Esophagus mucosa (tissue), 1 donor: ENCODE data around the gene EOMES. TPM values are rescaled to one million over a fixed set of nuclear protein-coding genes. Genes with fewer than 3 reads are reported as not detected.
"Not testable (repeated sequence)": the region's sequence is repeated elsewhere in the genome, so short reads cannot be mapped to it uniquely, and the experiment has no call there.

Experiments
- ATAC-seq: fragments of 200-7000 bp; cut with Tn5 transposase; one replicate; pipeline ENCODE4 v1.9.1; 2020
- total RNA-seq: library from RNA; stranded (reverse); gene quantifications from one replicate; pipeline ENCODE4 v1.2.4, GENCODE V29; 2023
- donor health status: DM: yes; HTN: yes; CAD: no.

Gene EOMES
- total RNA-seq = 0.12 TPM

DNA sequence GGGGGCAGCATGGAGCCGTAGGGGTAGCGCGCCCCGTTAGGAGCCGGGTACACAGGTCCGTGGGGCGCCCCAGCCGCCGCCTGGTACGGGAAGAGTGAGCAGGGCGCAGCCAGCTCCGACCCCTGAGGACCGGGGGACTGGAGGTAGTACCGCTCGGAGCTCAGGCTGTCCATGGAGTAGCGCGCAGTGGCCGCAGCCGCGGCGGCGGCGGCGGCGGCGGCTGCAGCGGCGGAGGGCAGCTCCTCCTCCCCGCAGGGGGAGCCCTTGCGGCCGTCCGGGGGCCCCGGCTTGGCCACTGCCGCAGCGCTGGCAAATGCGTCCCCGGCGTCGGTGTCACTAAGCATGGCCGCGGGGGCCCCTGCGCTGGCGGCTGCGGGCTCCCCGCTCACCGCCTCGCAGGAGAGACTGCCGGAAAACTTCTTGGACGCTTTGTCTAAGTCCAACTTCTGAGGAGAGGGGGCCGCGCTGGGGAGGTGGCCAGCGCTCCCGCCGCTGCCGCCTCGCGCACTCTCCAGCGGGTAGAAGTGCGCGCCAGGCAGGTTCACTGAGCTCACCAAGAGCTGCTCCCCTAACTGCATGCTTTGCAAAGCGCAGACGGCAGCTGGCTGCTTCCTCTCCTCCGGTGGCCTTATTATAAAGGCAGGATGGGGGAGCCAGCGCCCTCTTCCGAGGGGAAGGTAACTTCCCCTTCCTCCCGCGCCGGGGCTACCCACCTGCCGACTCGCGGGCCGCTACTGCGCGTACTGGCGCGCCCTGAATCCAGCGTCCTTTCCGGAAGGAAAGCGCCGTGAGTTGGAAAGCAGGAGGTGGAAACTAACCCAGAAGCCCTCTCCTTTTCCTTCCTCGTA, at the start of gene EOMES:
Gene EOMES (minus strand): TSS at position 607 of the 848 bp plus-strand sequence. CDS start 29 bp downstream, at position 578.
- peak; percentile 48 for ATAC-seq

DNA sequence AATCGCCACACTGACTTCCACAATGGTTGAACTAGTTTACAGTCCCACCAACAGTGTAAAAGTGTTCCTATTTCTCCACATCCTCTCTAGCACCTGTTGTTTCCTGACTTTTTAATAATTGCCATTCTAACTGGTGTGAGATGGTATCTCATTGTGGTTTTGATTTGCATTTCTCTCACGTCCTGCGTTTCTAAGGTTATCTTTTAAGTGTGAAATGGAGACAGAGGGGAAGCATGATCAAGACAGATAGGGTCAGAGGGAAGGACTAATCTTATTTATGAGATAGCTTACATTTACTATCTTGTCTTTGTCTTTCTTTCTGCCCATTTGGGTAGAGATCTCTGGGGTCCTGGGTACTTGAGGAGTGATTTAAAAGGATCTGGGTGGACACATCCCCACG, 48.3 kb upstream of the EOMES start:
- not testable (repeated sequence) for ATAC-seq

DNA sequence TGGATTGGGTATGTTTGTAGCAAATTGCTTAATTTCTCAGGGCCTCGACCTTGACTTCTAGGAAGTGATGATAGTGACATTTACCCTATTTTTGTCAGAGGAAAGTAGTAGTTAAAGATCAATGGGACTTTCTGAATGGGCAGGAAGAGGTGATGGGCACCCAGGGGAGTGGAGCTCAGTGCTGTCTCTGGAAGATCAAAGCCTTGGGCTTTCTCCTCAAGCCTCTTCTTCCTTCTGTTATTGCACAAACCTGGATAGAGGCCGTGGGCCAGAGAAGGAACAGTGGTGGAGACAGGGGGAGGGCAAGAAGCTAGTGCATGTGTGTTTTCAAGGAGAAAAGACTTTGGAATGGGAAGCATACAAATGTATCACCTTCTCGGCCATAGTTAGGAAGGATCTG, 44.9 kb upstream of the EOMES start:
- ATAC-seq = no peak

DNA sequence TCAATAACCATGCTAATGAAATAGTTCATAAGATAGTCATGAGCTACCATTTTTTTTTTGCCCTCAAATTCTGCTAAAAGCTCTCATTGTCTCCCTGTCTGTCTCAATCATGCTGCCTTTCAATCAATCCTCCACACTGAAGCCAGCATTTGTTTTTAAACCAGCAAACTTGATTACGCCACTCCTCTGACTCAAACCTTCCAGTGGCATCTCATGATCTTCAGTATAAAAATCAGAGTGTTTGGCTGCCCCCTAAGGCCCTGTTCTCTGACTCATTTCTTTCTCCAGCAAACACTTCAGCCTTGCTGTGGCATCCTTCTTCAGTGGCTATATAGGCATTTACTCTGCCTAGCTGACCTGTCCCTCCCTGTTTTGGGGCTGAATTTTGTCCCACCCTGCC, 36.0 kb upstream of the EOMES start:
- ATAC-seq = peak; percentile 75

DNA sequence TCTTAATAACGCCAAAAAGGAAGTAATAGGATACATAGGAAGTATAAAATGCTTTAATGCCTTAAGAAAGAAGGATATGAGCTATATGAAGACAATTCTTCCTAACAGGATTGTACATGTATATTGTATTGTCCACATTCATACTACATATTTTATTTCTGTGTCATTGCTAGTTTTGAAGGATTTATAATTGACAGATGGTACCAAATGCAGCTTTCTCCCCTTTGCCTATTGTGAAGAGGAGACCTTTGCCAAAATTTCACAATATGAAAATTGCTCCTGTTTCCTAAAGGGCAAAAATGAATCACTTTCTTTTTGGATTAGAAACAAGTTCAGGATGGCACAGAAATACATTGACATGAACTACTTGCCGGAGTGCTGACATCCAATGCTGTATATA, 34.8 kb upstream of the EOMES start:
- ATAC-seq = peak; percentile 71

DNA sequence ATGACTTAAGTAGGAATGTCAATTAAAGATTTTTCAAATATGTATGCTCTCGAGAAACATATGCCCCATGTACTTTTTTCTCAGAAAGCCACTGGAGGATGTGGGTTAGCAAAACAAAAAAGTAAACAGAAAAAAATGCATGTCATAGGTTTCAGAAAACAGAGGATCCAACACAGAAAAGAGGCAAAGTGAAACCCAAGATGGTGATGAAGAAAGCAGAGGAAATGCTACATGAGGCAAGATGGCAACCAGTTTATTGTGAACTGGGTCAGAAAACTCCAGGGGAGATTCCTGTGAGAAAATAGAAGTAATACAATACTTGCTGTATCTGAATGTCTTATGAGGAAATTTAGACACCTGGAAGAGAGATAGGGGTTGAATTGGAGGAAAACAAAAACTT, 30.8 kb upstream of the EOMES start:
- ATAC-seq = no peak

DNA sequence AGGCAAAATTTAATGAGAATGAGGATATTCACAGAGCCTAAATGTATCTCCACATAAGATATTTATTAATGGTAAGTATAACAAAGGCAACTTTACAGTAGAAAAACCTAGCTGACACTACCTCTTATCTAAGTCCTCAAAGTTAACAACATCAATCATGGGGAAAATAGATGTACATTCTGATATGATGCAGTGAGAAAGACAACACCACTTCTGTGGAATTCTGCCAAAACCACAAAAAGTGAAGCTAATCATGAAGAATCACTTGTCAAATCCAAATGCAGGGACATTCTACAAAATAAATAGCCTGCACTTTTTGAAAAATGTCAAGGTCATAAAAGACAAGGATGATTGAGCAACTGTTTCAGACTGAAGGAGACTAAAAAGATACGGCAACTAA, 27.5 kb upstream of the EOMES start:
- ATAC-seq = no peak

DNA sequence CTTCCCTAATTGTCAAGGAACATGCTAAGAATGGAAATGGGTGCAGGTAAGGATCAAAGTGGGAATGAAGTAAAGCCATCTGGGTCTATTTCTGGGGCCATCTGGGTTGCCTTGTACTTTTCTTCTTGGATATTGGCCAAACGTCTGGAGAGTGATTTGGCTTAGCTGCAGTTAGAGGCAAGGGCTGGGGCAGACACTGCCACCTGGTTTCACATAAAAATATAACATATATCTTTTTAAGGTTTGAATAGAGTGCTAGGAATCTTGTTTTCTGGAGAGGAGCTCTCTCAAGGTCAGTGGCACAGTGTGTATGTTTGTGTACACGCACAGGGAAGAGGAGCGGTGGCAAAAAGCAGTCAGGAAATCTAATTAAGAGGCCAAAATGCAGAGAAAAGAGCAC, 24.7 kb upstream of the EOMES start:
- ATAC-seq = no peak

DNA sequence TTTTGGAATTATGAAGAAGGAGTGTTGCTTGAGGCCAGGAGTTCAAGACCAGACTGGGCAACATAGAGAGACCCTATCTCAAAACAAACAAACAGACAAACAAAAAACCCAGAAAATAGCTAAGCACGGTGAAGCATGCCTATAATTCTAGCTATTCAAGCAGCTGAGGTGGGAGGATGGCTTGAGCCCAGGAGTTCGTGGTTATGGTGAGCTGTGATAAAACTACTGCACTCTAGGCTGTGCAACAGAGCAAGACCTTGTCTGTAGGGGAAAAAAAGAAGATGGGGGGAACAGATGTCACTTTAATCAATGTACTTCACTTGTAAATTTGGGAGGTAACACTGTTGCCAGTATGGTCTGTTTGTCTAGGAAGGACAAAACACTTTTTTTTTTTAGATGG, 18.7 kb upstream of the EOMES start:
- no peak for ATAC-seq

DNA sequence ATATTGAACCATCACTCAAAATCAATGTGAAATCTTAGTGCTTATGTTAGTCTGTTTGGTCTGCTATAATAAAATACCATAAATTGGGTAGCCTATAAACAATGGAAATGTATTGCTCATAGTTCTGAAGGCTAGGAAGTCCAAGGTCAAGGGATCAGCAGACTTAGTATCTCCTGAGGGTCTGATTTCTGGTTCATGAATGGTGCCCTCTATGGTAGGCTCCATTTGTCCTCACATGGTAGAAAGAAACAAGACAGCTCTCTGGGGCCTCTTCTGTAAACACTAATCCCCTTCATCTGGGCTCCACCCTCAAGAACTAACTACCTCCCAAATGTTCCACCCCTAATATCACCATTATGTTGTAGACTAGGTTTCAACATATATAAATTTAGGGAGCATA, 15.0 kb upstream of the EOMES start:
- ATAC-seq = no peak

DNA sequence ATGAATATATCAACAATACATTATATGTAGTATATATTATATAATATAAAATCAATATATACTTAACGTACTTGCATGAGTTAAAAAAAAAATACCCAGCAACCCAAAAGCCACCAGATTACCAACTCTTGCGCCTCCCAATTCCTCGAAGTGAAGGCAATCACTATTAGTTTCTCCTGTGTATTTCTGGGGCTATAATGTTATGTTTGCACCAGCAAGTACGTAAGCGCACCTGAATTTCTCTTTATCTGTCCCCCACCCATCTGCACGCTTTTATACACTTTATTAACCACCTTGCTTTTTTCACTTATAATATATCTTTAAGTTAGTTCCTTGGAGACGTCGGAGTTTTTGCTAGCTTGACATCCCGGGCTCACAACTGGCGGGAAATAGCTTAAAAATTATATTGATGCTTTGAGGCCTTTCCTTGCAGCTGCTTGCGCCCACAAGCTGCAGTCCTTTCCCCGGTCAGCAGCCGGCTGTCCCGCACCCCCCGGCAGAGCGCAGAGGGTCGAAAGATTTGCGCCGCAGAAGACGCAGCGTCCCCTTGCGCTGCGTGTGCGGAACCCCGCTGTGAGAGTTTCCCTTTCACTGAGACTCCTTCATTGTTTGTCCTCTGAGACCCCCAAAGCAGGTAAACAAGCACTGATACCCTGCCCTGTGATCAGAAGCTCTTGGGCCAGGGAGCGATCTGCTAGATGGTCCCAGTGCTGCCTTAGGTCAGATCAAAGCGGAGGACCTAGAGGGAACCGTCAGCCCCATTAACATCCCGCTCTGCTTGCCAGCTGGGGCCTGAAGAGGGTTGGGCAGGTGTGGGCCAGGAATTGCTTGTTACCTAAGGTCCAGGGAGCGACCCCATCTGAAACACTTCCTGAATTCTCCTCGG, 8.9 kb upstream of the EOMES start:
- no peak for ATAC-seq

DNA sequence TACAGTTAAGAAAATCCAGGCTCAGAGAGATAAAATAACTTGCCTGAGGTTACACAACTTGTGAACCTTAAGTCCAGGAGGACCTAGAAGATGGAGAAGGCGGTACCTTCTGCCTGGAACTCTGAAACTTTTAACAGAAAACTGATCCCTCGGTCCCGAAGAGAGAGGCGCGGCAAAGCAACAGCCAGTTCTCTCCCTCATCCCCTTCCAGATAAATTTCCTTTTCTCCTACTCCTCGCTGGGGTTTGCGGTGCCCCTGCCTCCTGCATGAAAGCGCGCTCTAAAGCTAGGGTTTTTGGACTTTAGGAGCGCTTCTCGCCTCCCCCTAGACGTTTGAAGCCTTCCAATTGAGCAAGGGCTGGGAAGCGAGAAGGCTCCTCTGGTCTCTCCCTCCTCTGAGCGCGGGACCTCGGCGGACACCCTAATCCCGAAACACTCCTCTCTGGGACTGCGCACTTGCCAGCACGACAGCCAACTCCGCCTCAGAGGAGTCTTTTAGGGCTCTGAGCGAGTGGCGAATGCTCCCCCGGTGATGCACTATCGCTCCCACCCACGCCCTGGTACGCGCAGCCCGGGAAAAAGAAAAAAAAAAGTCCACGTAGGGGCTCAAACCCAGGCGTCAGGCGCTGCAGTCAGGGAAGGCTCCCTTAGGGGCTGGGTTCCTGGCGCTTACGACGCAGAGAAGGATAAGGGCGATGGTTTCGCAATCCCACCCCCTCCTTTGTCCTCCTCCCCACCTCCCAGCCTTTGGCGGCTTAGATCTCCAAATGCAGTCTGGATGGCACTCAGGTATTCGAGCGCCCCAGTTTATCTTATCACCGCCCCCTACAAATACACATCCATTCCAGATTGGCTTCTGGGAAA, 7.9 kb upstream of the EOMES start:
- ATAC-seq = peak; percentile 22

DNA sequence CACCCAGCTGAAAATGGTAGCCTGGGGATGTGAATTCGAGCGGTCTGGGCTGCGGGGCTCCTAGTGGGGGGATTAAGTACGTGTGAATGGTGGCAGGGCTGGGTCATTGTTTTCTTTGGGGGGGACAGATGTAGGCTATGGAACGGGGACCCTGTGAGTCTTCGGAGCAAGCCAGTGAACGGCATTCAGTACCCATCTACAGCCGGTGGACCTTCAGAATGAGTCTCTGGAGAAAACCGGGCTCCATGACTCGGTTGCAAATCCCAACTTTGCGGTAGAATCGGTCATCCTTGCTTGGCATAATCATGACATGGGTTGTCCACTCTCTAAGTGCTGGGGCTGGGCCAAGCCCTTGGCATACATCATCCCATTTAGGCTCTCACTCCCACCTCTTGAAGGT, 7.2 kb upstream of the EOMES start:
- no peak for ATAC-seq

DNA sequence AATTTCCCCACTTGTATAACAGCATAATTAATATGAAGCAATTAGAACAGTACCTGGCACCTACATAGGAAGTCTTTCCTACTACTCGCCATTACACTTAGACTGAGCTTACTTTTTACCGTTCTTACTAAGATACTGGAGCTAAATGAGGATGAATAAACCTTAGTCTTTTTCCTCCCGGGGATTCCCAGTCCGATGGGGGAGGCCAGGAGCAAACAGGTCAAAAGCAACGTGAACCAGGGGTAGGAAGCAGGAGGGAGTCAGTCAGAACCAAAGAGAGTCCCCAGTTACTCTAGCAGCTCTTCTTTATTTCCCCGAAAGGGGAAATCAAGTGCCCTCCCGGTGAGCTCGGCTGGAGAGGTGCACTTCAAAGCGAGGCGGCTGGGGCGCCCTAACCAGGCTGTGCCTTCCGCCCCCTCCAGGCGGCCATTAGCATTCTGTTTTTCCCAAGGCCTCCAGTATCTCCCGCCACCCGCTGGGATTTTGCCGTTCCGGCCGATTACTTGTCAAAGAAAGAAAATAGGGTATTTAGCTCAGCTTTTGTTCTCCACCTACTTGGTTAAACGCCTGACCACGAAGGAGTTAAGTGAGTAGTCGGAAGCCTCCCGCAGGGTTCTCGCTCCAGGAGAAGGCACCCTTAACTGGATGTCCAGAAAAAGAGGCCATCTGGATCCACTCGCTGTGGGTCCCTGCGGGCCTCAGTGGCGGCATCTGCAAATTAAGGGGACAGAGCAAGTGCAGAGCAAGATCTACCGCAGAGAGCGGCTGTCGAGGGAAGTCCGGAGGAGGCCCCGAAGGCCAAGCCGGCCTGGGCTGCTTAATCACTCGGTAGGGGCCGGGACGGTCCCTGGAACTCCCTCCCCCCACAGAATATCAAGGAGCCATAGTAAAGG, 6.3 kb upstream of the EOMES start:
- no peak for ATAC-seq

DNA sequence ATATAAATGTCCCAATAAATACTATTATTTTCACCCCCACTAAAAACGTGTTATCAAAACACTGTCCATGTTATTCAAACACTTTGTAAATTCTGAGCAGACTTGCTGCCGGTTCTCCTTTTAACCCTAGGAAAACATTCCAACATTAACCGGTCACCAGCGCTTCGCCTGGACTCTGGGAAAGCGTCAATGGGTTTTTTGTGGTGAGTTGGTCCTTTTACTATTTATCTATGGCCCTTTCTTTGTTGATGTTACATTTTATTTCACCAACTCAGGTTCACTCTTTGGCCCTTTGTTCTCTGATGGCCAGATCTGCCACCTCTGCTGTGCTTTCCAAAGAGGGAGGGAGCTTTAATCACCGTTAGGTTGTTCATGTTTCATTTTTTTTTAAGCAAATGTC, 4.1 kb upstream of the EOMES start:
- no peak for ATAC-seq

DNA sequence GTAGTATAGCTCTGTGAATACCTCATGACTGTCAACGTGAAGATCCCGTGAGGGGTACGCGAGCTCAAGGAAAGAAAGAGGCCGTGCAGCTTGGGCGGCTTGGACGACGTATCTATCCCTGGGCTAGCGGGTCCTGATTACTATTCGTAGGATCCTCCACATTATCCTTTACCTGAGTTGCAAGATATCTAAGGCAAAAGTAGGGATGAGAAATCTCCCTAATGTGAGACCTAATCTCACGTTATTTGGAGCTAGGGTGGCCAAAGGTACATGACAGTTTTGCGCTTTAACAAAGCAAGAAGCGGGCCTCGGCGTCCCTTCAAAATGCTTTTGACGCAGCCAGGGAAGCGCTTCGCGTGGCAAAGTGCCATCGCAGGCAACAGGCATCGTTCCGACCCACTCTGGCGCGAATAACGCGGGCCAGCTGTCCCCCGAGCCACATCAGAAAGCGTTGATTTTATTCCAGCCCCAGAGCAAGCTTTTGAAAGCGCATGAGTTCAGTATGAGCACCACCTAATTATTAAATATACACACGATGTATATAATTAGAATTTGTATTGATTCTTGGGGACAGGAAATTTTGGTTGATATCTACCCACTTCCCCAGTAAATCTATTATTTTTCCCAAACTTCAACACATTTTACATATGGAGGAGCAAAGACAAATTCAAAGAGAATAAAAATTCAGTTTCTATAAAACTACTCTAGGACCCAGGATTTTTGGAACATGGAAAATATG, 2.5 kb upstream of the EOMES start:
- ATAC-seq = no peak

DNA sequence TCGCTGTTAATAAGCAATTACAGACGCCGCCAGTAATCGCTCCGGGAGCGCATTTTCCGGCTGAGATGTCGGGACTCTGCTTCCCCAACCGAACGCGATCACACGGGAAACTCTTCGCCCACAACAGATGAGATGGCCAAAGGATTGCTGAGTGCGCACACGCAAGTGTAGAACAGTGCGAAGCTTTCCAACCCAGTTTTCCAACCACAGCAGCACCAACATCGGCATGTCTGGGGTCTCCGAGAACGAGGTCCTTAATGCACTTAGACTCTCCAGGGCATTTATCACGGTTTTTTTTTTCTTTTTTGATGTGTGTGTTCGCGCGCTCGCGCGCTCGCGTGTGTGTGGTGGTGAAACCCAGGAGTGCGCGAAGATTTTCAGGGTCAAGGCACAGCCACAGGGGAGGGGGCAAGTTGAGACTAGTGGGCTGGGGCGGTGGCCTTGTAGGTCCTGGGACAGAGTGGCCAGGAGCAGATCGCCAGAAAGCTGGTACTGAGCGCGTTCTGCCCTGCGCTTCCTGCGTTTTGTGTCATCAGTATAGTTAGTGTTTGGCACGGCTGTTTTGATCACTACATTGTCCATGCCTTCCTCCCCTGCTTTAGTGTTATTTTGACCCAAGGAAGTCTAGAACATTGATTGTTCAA, 1.8 kb upstream of the EOMES start:
- no peak for ATAC-seq

DNA sequence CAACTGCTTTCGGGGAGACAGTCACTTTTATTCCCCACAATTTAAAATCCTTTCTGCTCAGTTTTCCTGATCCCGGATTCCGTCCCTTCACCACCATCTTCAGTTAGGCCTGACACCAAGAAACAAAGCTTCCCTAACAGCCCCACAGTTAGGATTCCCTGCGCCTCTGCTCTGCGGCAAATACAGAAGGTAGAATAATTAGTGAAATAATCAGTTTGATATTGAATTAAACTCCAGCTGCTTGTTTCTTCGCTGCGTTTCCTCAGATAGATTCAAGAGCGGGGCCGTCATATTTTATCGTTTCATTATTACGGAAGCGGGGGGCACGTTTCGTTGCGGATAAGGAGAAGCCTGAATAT, 1.3 kb upstream of the EOMES start:
- no peak for ATAC-seq

DNA sequence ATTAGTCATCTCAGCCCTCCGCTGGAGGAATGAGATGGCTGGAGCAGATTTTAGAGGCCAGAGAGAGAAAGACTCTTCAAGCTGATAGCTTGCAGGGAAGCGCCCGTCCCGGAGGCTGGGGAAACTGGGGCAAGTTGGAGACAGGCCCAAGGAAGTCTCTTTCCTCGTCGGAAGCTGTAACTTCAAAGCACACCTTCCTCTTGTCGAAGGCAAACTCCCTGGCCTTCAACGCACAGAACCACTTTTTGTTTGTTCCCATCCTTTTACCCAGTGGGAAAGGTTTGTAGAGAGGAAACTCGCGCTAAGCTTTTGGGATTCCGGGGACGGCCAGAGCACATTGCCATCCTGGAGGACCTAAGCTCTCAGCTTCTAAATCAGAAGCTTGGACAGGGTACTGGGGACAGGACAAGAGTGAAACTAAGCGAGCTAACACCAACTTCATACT, 900 bp upstream of the EOMES start:
- ATAC-seq = no peak
